Loucy (cell line): ENCODE results near the gene MAP2K1.

ENCODE experiments used
- H2AFZ ChIP-seq: fragments of 200-600 bp; sonication (generic); 2 replicates; pipeline ENCODE4 v1.6.0; 2016; ENCODE audit warnings: antibody characterized with exemption, mild to moderate bottlenecking, low read length, moderate library complexity
- H3F3A ChIP-seq: fragments of 200-600 bp; 2 replicates; pipeline ENCODE4 v1.6.0; 2016; ENCODE audit warnings: antibody characterized with exemption, low read depth, mild to moderate bottlenecking
- H3K27me3 ChIP-seq: fragments of 200-600 bp; sonication (generic); 2 replicates; pipeline ENCODE4 v1.6.1; 2014; ENCODE audit warnings: low read length, mild to moderate bottlenecking; ENCODE audit not compliant: insufficient read depth, poor library complexity, severe bottlenecking
- H3K36me3 ChIP-seq: fragments of 200-600 bp; sonication (generic); 2 replicates; pipeline ENCODE4 v1.6.1; 2016; ENCODE audit warnings: low read length; ENCODE audit not compliant: insufficient read depth
- H3K4me1 ChIP-seq: fragments of 200-600 bp; sonication (generic); 2 replicates; pipeline ENCODE4 v1.5.1; 2014; ENCODE audit warnings: low read length, mild to moderate bottlenecking; ENCODE audit not compliant: insufficient read depth, poor library complexity, severe bottlenecking
- H3K4me2 ChIP-seq: fragments of 200-600 bp; sonication (generic); 2 replicates; pipeline ENCODE4 v1.6.0; 2014; ENCODE audit warnings: antibody characterized with exemption, low read length, low read depth, mild to moderate bottlenecking; ENCODE audit not compliant: poor library complexity, severe bottlenecking
- H3K4me3 ChIP-seq: fragments of 200-600 bp; sonication (generic); 2 replicates; pipeline ENCODE4 v1.5.1; 2014; ENCODE audit warnings: low read length, mild to moderate bottlenecking, mixed read lengths; ENCODE audit not compliant: poor library complexity, severe bottlenecking
- H3K79me2 ChIP-seq: fragments of 200-600 bp; sonication (generic); 2 replicates; pipeline ENCODE4 v1.6.1; 2014; ENCODE audit warnings: low read length; ENCODE audit not compliant: insufficient read depth
- H3K9ac ChIP-seq: fragments of 200-600 bp; sonication (generic); 2 replicates; pipeline ENCODE4 v1.6.0; 2014; ENCODE audit warnings: mild to moderate bottlenecking, low read depth, low read length, moderate library complexity; ENCODE audit not compliant: poor library complexity, severe bottlenecking
- H3K9me2 ChIP-seq: fragments of 200-600 bp; sonication (generic); replicated peaks from 2 replicates; pipeline ENCODE4 v1.6.1; 2016; ENCODE audit warnings: low read depth, low read length, mixed read lengths
- H3K9me3 ChIP-seq: fragments of 200-600 bp; sonication (generic); 2 replicates; pipeline ENCODE4 v1.6.1; 2014; ENCODE audit warnings: mild to moderate bottlenecking, antibody characterized with exemption, low read length, low read depth; ENCODE audit not compliant: insufficient read depth
- H4K20me1 ChIP-seq: fragments of 200-600 bp; sonication (generic); 2 replicates; pipeline ENCODE4 v1.6.0; 2014; ENCODE audit warnings: antibody characterized with exemption, low read length, mild to moderate bottlenecking; ENCODE audit not compliant: insufficient read depth, poor library complexity, severe bottlenecking
- CTCF ChIP-seq: fragments of 200-600 bp; sonication (generic); conservative IDR thresholded peaks from 2 replicates; pipeline ENCODE4 v1.5.1; 2014; ENCODE audit warnings: mild to moderate bottlenecking, antibody characterized with exemption, low read length
- EZH2phosphoT487 ChIP-seq: fragments of 200-600 bp; IDR thresholded peaks from 2 replicates; pipeline ENCODE4 v1.6.1; 2018; ENCODE audit warnings: antibody characterized with exemption, mild to moderate bottlenecking, moderate library complexity, borderline replicate concordance

The MAP2K1 gene

DNA sequence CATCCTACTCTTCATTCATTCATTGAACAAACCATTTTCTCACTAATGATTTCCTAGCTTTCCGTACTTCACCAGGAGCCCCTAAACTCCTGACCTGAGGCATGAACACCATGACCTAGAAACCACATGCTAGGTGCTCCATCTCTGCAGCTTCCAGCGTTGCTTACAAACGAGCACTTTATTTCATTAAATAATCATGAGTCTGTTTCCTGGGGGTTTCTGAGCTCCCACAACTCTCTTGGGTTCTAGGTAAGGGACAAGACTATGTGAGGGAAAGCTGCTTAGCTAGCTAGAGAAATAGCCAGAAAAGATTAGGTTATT is 1.3 kb downstream of the MAP2K1 start:
- H3K4me2 ChIP-seq: peak overlapping the region; percentile 89
- peaks cover 65% of the 10 kb centered on the region for H3K79me2 ChIP-seq
- no peaks in the 10 kb centered on the region for H3K36me3 ChIP-seq
- no peak overlapping the region for H2AFZ ChIP-seq
- H3K27me3 ChIP-seq: no peaks in the 10 kb centered on the region
- H3K9me3 ChIP-seq: no peaks in the 10 kb centered on the region
- H3K4me1 ChIP-seq: peaks cover 48% of the 10 kb centered on the region
- H4K20me1 ChIP-seq: peaks cover 44% of the 10 kb centered on the region
- peak overlapping the region; percentile 97 for H3K4me3 ChIP-seq
- TF ChIP-seq CTCF: no peak; the same call in none of the 2 replicates
- no peak for TF ChIP-seq EZH2phosphoT487
- peak overlapping the region; percentile 75 for H3K9ac ChIP-seq
- 0 out of 2 replicates have a peak, but pooled peaks cover 7% of the 10 kb centered on the region for H3F3A ChIP-seq
- H3K9me2 ChIP-seq: no peaks in the 10 kb centered on the region

- peaks cover 53% of the 10 kb centered on the region for H3K4me1 ChIP-seq
- no peaks in the 10 kb centered on the region for H3K27me3 ChIP-seq
- H2AFZ ChIP-seq: no peak overlapping the region
- no peaks in the 10 kb centered on the region for H3K9me2 ChIP-seq
- H3F3A ChIP-seq: 0 out of 2 replicates have a peak, but pooled peaks cover 7% of the 10 kb centered on the region
- H4K20me1 ChIP-seq: peaks cover 48% of the 10 kb centered on the region
- no peak for TF ChIP-seq EZH2phosphoT487
- no peak for TF ChIP-seq CTCF
- H3K4me3 ChIP-seq: peak overlapping the region; percentile 97
- no peaks in the 10 kb centered on the region for H3K36me3 ChIP-seq
- no peaks in the 10 kb centered on the region for H3K9me3 ChIP-seq
- peaks cover 71% of the 10 kb centered on the region for H3K79me2 ChIP-seq
- H3K9ac ChIP-seq: peak overlapping the region; percentile 75
- H3K4me2 ChIP-seq: peak overlapping the region; percentile 89
Observed at GRCh38 chr15:66388576-66388975, 1.9 kb downstream of the MAP2K1 start.

DNA sequence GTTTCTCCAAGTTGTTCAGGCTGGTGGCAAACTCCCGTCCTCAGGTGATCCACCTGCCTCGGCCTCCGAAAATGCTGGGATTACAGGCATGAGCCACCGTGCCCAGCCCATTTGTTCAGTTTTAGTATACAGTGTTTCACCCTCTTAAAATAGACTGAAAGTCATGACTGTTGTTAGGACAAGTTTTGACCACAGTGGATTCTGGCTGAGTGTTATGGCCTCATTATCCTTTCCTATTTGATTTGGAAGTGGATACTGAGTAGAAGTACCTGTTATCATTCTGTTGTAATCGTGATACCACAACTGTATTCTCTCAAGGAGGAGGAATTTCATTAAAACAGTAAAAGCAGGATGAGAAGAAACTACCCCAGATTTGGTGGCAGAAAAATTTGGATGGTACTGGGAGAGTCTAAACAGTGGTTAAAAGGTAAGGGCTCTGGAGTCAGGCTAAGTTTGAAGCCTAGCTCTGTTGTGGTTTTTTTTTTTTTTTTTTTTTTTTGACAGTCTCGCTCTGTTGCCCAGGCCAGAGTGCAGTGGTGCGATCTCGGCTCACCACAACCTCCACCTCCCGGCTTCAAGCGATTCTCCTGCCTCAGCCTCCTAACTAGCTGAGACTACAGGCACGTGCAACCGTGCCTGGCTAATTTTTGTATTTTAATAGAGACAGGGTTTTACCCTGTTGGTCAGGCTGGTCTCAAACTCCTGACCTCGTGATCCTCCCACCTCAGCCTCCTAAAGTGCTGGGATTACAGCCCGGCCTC is 2.6 kb downstream of the MAP2K1 start:
- TF ChIP-seq CTCF (no peak), EZH2phosphoT487 (no peak)
- no peak overlapping the region for H3K9ac ChIP-seq
- peaks cover 48% of the 10 kb centered on the region for H4K20me1 ChIP-seq
- H2AFZ ChIP-seq: no peak overlapping the region
- peak overlapping the region; percentile 89 for H3K4me2 ChIP-seq
- H3F3A ChIP-seq: 0 out of 2 replicates have a peak, but pooled peaks cover 7% of the 10 kb centered on the region
- H3K9me2 ChIP-seq: no peaks in the 10 kb centered on the region
- peaks cover 59% of the 10 kb centered on the region for H3K4me1 ChIP-seq
- H3K4me3 ChIP-seq: peak overlapping the region; percentile 97
- H3K36me3 ChIP-seq: no peaks in the 10 kb centered on the region
- no peaks in the 10 kb centered on the region for H3K9me3 ChIP-seq
- no peaks in the 10 kb centered on the region for H3K27me3 ChIP-seq
- peaks cover 78% of the 10 kb centered on the region for H3K79me2 ChIP-seq
